ENCODE results near the gene PPP1R3A. TPM values are rescaled to one million over a fixed set of nuclear protein-coding genes. Genes with fewer than 3 reads are reported as not detected.

PPP1R3A gene
- total RNA-seq, 1 experiment from 2014 or later = not detected

- DNase-seq (ENCODE audit: low read depth) = no peak
These were observed 35.7 kb downstream of the PPP1R3A start for GRCh38 chr7:113883096-113883495.

GRCh38 chr7:113880559-113880958 is 38.2 kb downstream of the PPP1R3A start:
- no peak for DNase-seq (ENCODE audit: low read depth)

GRCh38 chr7:113878394-113878992 is 40.3 kb downstream of the PPP1R3A start:
- DNase-seq (ENCODE audit: low read depth) = no peak

GRCh38 chr7:113875224-113875623 is 43.6 kb downstream of the PPP1R3A start:
- no peak for DNase-seq (ENCODE audit: low read depth)

GRCh38 chr7:113873554-113874151 is 45.2 kb downstream of the PPP1R3A start:
- DNase-seq (ENCODE audit: low read depth) = no peak

- DNase-seq (ENCODE audit: low read depth) = no peak
These were observed 45.8 kb downstream of the PPP1R3A start for GRCh38 chr7:113872981-113873380.

GRCh38 chr7:113867325-113867724 is 51.5 kb downstream of the PPP1R3A start:
- no peak for DNase-seq (ENCODE audit: low read depth)

GRCh38 chr7:113856010-113856409 is 62.8 kb downstream of the PPP1R3A start:
- DNase-seq (ENCODE audit: low read depth) = no peak

GRCh38 chr7:113840954-113841353 is 77.9 kb downstream of the PPP1R3A start:
- DNase-seq (ENCODE audit: low read depth) = no peak

GRCh38 chr7:113835367-113835766 is 83.4 kb downstream of the PPP1R3A start:
- DNase-seq (ENCODE audit: low read depth) = no peak

GRCh38 chr7:113832196-113832745 is 86.5 kb downstream of the PPP1R3A start:
- no peak for DNase-seq (ENCODE audit: low read depth)

GRCh38 chr7:113831556-113831955 is 87.3 kb downstream of the PPP1R3A start:
- no peak for DNase-seq (ENCODE audit: low read depth)

GRCh38 chr7:113828581-113828980 is 90.2 kb downstream of the PPP1R3A start:
- DNase-seq (ENCODE audit: low read depth) = no peak

Measured in RPMI7951 (cell line).